GM23338 (cell line): ENCODE measurements around the gene ADCY4.

Experiments used
- CREB1 ChIP-seq: fragments of 250-450 bp; sonication (Bioruptor Pico); IDR thresholded peaks from 2 replicates; pipeline ENCODE4 v1.5.0; 2020; ENCODE audit warnings: low read depth, mild to moderate bottlenecking, moderate library complexity
- CTCF ChIP-seq, 2 experiments: fragments of 200-600 bp in 1 of 2; sonication (generic) in 1 of 2; conservative IDR thresholded peaks; 2 replicates each; pipeline versions ENCODE4 v1.5.1 to v1.6.1; 2016 to 2017; ENCODE audit warnings: antibody characterized with exemption in 2 of 2, low read depth in 2 of 2, mild to moderate bottlenecking in 2 of 2, moderate library complexity in 1 of 2
- ETS1 ChIP-seq: IDR thresholded peaks from 2 replicates; pipeline ENCODE4 v1.6.1; 2016; ENCODE audit warnings: antibody characterized with exemption
- EZH2 ChIP-seq: fragments of 200-600 bp; sonication (generic); IDR thresholded peaks from one replicate; pipeline ENCODE4 v1.8.0; 2017; ENCODE audit warnings: antibody characterized with exemption, mild to moderate bottlenecking, low read depth; ENCODE audit not compliant: unreplicated experiment
- EZH2phosphoT487 ChIP-seq: fragments of 200-600 bp; sonication (generic); IDR thresholded peaks from one replicate; pipeline ENCODE4 v1.8.1; 2018; ENCODE audit warnings: antibody characterized with exemption; ENCODE audit not compliant: unreplicated experiment
- JUNB ChIP-seq: IDR thresholded peaks from one replicate; pipeline ENCODE4 v1.6.1; 2016; ENCODE audit warnings: antibody characterized with exemption; ENCODE audit not compliant: unreplicated experiment
- NANOG ChIP-seq: IDR thresholded peaks from 2 replicates; pipeline ENCODE4 v1.6.1; 2016; ENCODE audit warnings: antibody characterized with exemption, borderline replicate concordance
- POLR2AphosphoS5 ChIP-seq: IDR thresholded peaks from 2 replicates; pipeline ENCODE4 v1.6.1; 2016; ENCODE audit warnings: antibody characterized with exemption, low read depth
- REST ChIP-seq: IDR thresholded peaks from one replicate; pipeline ENCODE4 v1.6.1; 2018; ENCODE audit warnings: antibody characterized with exemption; ENCODE audit not compliant: unreplicated experiment
- STAT1 ChIP-seq: IDR thresholded peaks from one replicate; pipeline ENCODE4 v1.6.1; 2016; ENCODE audit warnings: antibody characterized with exemption; ENCODE audit not compliant: unreplicated experiment
- ZNF114 ChIP-seq: fragments of 250-450 bp; sonication (Bioruptor Pico); IDR thresholded peaks from 2 replicates; pipeline ENCODE4 v1.5.0; 2020; ENCODE audit warnings: mild to moderate bottlenecking, moderate library complexity
- ZNF331 ChIP-seq: fragments of 250-450 bp; sonication (Bioruptor Pico); IDR thresholded peaks from 2 replicates; pipeline ENCODE4 v1.5.0; 2020; ENCODE audit warnings: low read depth, mild to moderate bottlenecking, moderate library complexity
- ZNF462 ChIP-seq: fragments of 250-450 bp; sonication (Bioruptor Pico); IDR thresholded peaks from 2 replicates; pipeline ENCODE4 v1.5.0; 2020; ENCODE audit warnings: mild to moderate bottlenecking, moderate library complexity

- TF ChIP-seq CTCF (conservative IDR thresholded peaks at IDR 0.05; ENCODE audit: low read depth in 2 of 2): no peak
- no peak for TF ChIP-seq JUNB
- no peak for TF ChIP-seq EZH2
- no peak for TF ChIP-seq REST
- TF ChIP-seq STAT1: no peak
- no peak for TF ChIP-seq POLR2AphosphoS5
- TF ChIP-seq EZH2phosphoT487: no peak
- TF ChIP-seq ZNF114 (CRISPR knock-in tag): no peak
- no peak for TF ChIP-seq ETS1
- TF ChIP-seq CREB1 (CRISPR knock-in tag): no peak
- TF ChIP-seq ZNF331 (CRISPR knock-in tag): no peak
- TF ChIP-seq ZNF462 (CRISPR knock-in tag): no peak
- TF ChIP-seq NANOG: no peak
Measured at GRCh38 chr14:24323341-24323740, 11.5 kb downstream of the ADCY4 start.
